HG03066 (cell line): ENCODE measurements around the gene TYW1.
A peak's percentile ranks its signal among the peaks of the same experiment; 100 is the strongest.
"Not testable (repeated sequence)": the region's sequence is repeated elsewhere in the genome, so short reads cannot be mapped to it uniquely, and the experiment has no call there.

Experiments used
- ATAC-seq: cut with Tn5 transposase; IDR thresholded peaks from one replicate; pipeline ENCODE4 v1.9.1; 2021; ENCODE audit warnings: low read depth; ENCODE audit not compliant: unreplicated experiment

The TYW1 gene

DNA sequence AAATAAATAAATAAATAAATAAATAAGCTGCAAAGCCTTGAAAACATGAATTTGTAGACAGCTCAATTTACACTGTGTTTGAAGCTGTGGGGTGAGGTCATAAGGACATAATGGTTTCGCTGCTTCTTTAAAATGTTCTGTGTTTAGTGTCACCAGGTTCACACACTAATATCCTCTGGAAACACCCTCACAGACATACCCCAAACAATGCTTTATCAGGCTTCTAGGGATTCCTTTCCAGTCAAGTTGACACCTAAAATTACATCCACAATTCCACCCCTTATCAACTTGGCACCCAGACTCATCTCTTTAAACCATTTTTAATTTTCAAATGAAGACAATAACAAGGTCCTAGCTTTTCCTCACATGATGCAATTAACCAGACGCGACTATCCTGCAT, 7.1 kb upstream of the TYW1 start:
- not testable (repeated sequence) for ATAC-seq

DNA sequence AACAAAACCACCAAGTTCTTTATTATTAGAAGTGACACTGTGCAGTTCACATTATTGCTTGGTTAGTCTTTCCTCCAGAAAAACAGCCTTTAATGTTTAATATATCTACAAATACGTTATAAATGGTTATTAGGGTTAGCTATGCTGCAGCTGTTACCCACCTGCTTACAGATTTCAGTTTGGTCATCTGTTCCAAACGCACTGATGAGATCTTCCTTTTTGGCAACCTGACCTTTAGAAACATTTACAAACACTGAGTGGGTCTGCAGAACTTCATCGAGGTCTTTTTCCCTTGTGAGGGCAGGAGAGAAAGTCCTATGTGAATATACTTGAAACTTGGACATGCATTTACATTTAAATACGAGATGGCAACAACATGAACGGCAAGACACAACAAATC, 2.6 kb upstream of the TYW1 start:
- ATAC-seq = not testable (repeated sequence)

DNA sequence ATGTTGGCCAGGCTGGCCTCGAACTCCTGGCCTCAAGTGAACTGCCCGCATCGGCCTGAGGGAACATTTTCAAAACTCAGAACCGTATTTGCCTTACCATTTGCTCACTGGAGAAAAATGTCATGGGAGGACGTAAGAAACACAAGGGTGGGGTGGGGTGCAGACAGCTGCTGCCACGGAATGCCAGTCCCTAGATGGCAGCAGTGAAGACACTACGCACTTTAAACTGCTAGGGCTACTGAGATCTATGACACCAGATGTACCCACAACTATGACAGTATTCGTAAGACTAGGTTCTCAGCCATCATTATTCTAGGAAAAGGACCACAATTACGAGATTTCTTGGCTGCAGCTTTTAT, 2.0 kb upstream of the TYW1 start:
- ATAC-seq = peak; percentile 27

DNA sequence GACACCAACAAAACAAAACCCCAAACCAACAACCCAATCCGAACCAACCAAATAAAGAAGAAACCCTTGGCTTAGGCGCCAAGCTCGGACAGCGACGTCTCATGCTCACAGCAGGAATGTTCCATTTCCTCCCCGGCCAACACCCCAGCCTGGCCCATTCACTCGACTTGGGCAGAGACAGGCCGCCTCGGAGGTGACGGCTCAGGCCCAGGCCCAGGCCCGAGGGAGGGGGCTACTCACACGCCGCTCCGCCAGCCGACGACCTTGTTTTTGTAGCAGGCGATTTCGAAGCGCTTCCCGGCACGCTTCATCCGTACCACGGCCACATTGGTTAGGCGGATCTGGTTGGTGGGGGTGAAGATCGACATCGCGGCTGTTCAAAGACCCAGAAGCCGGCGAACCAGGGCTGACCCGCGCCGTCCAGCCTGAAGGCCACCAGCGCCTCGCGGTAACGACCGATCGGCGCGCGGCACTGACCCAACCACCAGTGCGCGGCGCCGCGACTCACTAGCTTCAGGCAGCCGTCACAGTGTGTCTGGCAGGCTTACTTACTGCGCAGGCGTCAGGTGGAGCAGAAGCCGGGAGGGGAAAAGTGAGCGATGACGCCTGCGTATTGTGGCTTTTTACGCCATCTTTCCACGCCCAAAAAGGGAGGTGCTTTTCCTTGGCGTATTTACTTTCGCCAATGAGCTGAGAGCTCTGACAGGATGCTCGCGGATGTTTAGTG, 1.4 kb upstream of the TYW1 start, which contains the start of gene SBDS:
TSS of gene SBDS (minus strand) at position 537 of the 727 bp plus-strand sequence. CDS start at position 368, 169 bp downstream.
- ATAC-seq = peak; percentile 51

DNA sequence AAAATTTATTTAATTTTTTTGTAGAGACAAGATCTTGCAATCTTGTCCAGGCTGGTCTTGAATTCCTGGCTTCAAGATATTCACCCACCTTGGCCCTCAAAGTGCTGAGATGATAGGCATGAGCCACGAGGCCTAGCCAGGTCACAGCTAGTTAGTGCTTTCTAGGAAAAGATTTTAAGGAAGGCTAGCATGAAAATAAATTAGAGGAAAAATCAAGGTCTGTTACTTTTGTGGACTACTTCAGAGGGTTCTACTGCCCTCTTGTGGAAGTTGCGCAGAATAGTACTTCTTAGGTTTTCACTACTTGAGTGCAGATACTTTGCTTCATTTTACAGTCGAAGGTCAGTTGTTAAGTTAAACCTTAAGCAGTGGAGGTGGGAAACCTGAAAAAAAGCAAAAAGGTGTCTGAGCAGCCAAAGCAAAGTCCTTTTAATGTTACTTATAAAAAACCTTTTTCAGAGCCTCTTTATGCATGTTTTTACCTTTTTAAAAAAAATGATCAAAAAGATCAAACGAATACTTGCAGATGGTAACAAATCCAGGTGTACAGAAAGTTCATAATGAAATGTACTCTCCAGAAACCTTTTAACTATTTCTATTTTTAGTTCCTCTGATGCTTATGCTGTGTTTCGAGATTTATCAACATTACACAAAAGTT, 4.1 kb downstream of the TYW1 start:
- ATAC-seq = not testable (repeated sequence)

DNA sequence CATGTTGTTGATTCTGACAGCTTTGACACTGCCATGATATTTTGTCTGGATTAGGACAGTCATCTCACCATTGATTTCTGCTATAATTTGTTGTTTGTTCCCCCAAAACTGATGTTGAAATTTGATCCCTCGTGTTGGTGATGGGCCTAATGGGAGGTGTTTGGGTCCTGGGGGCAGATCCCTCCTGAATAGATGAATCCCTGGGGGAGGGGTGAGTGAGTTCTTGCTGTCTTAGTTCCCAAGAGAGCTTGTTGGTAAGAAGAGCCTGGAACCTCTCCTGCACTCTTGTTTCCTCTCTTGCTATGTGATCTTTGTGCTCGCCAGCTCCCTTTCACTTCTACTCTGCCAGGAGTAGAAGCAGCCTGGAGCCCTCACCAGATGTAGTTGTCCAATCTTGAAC, 7.5 kb downstream of the TYW1 start:
- ATAC-seq = not testable (repeated sequence)

DNA sequence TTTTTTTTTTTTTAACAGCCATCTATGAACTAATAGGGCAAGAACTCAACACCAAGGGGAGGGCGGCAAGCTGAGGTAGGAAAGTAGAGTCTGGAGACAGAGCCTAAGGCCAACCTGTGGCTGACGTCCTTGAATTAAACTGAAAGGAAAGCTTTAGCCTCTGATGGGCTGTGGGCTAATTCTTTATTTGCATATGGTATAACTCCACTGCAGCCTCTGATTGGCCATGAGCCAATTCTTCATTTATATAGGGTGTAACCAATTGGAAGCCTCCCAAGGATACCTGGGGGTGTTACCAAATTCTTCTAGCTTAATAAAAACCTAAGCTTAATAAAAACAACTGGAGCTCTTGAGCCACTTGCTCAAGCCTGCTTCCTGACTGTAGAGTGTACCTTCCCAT, 10.3 kb downstream of the TYW1 start:
- no peak for ATAC-seq

DNA sequence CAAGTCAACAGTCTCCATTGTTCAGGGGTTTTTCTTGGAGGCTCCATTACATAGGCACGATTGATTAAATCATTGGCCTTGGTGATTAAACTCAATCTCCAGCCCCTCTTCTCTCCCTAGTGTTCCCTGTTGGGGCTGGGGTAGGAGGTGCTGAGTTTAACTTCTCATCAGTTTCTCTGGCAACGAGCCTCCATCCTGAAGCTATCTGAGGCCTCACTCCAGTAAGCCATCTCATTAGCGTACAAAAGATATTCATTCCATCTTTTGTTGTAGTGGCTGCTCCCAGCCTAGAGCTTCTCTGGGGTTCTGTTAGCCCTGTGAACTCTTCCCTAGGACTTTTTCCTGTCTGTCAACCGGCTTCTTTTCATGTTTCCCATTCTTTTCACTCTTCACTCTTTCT, 11.6 kb downstream of the TYW1 start:
- no peak for ATAC-seq

DNA sequence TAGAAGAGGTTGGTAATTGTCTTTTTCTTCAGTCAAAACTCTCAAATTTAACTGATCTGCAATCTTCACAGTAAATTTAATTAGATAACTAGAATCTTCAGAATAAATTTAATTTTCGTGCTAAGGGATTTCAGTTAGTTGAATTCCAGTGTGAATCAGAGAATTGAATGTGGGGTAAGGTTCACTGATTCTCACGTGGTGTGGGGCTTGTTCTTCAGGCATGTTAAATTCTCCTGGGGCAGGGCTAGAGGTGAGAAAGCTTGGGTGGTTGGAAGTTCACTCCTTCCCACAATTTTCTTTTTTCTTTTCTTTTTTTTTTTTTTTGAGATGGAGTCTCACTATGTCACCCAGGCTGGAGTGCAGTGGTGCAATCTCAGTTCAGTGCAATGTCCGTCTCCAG, 13.0 kb downstream of the TYW1 start:
- ATAC-seq = not testable (repeated sequence)

DNA sequence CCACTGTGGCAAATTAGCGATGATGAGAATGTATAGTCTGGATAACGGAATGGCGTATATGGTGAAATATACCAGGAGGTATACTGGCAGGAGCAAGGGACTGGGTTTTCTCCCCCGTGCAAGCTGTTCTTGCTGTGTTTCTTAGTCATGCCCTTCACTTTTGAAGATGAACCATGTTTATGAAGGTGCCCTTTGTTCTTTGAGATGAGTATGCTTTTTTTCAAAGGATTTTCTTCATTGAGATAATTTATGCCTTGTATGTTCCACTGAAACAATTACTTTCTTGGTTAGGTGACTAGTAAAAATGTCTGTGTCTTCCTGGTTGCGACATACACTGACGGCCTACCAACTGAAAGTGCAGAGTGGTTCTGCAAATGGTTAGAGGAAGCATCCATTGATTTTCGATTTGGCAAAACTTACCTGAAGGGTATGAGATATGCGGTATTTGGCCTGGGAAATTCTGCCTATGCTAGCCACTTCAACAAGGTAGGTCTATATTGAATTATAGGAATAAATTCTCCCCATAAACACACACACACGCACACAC, 17.5 kb downstream of the TYW1 start:
- not testable (repeated sequence) for ATAC-seq

DNA sequence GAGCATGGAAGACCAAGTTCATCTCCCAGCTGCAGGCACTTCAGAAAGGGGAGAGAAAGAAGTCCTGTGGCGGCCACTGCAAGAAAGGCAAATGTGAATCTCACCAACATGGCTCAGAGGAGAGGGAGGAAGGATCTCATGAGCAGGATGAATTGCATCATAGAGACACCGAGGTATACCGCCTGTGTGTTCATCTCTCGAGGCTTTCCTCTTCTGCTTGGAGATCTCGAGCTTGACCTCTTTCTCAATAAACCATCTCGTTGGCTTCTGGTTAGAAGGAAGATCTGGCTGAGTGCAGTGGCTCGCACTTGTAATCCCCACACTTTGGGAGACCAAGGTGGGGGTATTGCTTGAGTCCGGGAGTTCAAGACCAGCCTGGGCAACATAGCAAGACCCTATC, 21.3 kb downstream of the TYW1 start:
- not testable (repeated sequence) for ATAC-seq

DNA sequence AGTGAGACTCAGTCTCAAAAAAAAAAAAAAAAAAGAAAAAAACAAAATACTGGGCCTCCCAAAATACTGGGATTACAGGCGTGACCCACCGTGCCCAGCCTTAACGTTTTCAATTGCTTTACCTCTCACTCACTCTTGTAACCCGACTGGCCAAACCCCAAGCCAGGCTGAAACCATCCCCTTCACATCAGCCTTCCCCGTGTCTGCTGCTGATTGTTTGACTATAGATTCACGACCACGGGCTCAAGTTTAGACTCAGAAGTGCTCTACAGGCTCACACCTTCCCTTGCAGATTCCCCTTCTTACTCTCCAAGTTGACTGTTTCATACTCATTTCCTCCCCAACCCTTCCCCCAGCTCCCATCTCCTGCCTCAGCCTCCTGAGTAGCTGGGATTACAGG, 22.3 kb downstream of the TYW1 start:
- no peak for ATAC-seq

DNA sequence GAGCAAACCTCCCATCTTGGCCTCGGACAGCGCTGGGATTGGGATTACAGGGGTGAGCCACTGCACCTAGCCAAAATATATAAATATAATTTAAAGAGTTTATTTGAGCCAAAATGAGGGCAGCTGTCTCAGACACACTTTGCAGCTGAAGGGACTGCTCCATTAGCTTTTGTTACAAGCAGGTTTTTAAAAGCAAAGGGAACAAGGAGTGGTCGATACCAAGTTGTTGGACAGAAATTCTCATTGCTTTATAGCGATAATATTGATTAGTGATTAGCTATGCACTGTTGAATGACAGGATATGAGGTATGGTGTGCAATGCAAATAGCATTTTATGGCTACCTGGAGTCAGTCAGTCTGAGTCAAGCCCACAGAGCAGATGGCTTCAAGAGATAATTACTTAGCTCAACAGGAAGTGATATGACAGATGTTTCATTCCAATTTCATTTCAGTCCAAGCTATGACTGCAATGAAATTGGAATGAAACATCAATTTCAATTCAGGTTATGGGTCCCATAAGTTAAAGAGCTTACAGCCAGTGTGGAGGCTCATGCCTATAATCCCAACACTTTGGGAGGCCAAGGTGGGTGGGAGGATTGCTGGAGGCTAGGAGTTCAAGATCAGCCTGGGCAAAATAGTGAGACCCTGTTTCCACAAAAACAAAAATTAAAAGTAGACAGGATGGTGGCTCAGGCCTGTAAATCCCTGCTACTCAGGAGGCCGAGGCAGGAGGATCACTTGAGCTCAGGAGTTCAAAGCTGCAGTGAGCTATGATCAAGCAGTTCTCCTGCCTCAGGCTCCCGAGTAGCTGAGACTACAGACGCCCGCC, 23.1 kb downstream of the TYW1 start:
- ATAC-seq = no peak

DNA sequence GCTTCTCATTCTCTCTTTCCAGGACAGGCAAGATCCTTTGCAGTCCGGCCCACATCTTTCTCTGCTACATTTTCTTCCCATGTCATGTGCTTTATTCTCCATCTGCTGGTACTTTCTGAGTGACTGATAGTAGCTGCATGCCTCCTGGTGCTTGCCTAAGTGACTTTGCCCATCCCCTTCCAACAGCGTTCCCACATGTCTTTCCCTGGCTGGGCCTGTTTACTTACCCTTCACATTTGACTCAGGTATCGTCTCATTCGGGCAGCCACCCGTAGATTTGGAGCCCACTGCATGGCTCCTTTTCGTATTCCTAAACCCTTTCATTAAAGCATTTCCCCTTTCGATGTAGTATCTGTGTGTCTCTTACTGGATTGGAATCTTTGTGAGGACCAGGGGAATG, 24.6 kb downstream of the TYW1 start:
- no peak for ATAC-seq

DNA sequence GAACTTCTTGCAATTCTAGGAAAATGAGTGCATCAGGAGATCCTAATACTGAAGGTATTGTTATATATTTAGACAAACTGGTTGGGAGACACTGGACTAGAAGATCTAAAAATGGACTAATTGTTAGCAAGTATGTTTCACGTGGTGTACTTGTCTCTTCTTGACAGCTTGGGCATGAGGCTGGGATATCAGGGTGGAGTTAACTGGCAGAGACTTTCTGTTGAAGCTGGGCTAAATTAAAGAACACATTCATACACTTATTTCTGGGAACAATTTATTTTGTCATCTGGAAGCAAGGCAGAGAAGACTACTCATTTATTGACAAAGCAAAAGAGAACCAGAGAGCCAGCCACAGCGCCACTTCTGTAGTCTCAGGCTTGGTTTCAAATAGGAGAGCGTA, 25.9 kb downstream of the TYW1 start:
- ATAC-seq = no peak

DNA sequence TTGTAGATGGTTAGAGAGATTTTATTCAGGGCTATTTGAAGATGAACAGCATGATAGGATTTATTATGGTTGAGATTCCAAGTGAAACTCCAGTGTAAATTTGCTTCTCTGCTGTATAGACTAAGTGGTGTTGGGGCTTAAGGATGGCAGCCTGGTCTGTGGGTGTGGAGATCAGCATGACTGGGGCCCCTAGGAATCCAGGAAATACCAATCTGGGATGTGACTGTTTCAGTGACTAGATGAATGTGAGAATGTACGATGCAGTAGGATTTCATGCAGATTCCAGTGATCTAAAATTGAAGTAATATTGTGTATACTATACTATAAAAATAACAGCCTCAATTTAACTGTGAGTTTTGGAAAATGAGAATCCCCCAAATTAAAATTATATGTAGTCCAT, 28.8 kb downstream of the TYW1 start:
- ATAC-seq = not testable (repeated sequence)

DNA sequence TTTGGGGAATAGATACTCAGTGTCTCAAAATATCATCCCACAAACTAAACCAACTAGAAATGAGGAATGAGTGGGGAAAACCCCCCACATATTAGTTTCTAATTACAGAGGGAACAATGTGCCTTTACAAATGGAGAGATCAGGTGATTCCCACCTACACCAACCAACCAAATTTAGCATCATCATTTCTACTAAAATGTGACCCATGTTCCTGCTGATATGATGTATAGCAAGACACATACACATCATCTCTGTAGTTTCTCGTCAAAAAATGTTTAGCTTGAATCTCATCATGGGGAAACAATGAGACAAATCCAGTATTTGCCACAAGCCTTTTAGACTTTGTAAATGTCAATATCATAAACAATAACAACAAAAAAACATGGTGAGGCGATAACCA, 35.1 kb downstream of the TYW1 start:
- ATAC-seq = not testable (repeated sequence)

DNA sequence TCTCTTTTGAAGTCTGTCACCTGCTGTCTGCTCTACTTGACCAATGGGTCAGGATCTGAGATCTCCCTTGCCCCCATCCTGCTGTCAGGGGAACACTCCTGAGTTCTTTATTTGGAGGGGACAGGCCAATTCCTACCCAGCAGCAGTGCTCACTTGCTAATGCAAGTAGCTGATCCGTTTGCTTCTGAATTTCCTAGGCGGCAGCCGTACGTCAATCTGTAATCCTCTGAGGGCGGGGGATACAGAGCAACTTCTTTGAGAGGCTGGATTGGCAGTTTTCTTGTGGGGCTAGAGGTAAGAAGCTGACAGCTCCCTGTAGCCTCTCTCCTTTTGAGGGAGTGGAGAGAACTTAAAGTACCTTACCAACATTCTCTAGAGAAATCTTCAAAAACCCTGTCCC, 36.6 kb downstream of the TYW1 start:
- no peak for ATAC-seq

DNA sequence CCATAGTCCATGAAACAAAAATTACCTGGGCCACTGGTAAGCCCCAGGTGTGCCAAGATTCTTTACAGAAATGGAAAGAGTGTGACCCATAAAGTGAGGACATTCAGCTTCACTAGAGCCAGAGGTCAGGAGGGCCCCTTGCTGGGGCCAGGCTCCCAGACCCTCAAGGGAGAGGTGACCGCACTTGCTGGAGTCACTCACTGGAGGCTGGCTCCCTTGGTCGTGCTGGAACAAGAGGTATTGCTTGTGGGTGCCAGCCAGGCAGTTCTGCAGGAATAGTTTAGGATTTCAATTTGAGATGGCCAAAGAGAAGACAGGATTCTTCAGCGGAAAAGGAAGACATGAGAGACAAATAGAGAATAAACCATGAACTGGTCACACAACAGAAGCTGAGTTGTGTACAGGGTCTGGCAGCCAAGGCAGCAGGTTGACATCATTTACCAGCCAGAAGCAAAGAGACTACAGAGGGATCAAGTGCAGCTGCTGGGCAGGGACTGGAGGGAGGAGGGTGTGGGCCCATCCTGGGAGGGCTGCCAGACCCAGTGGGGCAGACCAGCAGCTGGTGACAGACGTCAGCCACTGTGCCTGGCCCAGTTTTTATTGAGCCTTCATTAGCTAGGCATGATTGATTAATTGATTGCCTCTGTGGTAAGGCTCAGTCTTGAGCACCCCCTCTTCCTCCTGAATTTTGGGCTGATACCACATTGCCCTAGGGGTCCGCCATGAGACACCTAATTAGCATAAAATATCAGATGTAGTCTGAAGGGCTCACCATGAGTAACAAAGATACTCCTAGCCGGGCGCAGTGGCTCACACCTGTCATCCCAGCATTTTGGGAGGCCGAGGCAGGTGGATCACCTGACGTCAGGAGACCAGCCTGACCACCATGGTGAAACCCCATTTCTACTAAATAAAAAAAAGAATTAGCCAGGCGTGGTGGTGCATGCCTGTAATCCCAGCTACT, 40.1 kb downstream of the TYW1 start:
- not testable (repeated sequence) for ATAC-seq

DNA sequence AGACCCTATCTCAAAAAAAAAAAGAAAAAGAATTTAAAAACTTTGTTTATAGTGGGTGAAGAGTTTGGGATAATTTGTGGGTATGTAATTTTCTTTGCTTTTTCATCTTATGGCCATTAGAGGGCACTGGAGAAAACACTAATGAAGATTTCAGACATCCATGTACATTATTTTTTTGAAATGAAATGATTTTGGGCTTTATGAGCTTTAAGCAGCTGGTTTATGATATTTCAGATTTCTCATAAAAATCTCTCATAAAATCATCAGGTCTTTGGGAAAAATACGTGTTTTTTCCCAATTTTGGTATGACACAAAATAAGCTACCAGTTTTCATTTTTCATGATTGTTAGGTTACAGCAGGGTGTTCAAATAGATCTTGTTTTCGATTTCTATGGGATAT, 44.2 kb downstream of the TYW1 start:
- not testable (repeated sequence) for ATAC-seq
